ENCODE results near the gene RPS6KA2.

The RPS6KA2 gene

DNA sequence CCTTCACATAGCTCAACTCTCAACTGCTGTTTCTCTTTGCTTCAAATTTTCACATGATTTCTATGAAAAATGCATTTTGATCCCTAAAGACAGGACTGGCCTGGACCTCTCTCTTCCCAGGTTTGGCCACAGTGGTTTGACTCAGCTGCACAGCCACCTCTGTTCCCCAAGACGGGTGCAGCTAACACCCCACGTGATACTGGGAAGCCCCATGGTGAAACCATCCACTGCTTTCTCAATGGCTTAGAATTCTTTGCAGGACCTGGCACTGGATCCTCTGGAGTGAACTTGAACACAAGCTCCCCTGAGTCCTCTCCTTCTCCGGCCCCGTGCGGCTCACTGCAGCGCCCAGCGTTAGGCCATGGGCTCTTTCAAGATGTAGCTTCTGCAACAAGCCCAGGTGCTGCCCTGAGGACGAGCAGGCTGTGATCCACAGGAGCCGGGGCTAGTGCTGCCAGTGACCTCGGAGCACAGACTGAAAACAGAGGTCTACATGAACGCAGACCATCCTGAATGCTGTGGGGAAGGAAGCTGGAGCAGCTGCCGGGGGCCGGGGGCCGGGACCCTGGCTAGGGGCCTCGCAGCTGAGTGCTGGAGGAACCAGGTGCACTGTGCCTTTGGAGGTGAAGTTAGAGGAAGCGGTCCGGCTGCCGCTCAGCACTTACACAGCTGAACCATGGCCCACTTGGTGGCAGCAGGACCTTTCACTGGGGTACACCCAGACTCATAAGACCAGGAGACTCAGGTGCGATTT lies 185.5 kb downstream of the RPS6KA2 start:
- no peak overlapping the region for H3K4me3 ChIP-seq (ENCODE audit: low read depth, low read length)
- DNase-seq (ENCODE audit: low read depth) = no peak
- TF ChIP-seq, protein P1, sequence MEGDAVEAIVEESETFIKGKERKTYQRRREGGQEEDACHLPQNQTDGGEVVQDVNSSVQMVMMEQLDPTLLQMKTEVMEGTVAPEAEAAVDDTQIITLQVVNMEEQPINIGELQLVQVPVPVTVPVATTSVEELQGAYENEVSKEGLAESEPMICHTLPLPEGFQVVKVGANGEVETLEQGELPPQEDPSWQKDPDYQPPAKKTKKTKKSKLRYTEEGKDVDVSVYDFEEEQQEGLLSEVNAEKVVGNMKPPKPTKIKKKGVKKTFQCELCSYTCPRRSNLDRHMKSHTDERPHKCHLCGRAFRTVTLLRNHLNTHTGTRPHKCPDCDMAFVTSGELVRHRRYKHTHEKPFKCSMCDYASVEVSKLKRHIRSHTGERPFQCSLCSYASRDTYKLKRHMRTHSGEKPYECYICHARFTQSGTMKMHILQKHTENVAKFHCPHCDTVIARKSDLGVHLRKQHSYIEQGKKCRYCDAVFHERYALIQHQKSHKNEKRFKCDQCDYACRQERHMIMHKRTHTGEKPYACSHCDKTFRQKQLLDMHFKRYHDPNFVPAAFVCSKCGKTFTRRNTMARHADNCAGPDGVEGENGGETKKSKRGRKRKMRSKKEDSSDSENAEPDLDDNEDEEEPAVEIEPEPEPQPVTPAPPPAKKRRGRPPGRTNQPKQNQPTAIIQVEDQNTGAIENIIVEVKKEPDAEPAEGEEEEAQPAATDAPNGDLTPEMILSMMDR (IDR thresholded peaks at IDR 0.05; ENCODE audit: control insufficient read depth, extremely low read depth, insufficient read depth) = no peak

DNA sequence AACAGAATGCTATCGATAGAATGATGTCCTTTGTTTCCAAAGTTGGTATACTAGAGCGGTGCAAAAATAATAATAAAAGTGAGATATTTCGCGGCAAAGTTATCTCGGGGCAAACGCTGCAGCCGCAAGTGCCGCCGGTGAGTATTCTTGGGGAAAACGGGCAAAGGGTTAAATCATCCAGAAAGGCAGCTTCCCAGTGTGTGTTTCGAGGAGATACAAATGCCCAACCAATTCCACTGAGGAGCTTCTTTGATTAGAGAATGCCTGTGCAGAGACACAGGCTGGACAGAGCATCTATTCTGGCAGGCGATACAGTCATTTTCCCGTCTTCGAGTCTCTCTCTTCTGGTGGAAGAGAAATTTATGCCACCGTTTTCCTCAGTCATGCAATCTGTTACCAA lies 186.3 kb downstream of the RPS6KA2 start:
- TF ChIP-seq, protein P1 (IDR thresholded peaks at IDR 0.05; ENCODE audit: control insufficient read depth, extremely low read depth, insufficient read depth) = no peak
- H3K4me3 ChIP-seq (ENCODE audit: low read depth, low read length) = no peak overlapping the region
- DNase-seq (ENCODE audit: low read depth) = no peak

DNA sequence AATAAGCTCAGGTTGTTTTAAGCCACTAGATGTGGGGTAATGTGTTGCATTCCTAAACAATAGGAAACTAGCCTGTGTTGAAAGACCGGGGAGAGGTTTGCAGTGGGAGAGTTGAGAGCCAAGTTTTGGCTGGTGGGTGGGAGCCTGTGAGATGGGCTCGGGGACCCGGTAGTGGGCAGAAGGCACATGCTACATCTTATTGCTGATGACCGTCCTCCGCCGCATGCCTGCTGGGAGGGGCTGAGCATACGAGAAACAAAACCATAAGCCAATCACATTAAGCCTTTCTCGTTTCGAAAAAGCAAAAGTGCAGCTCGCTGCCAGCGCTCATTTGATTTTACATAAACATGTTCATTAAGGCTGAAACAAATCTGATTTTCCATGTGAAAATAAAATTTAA lies 186.9 kb downstream of the RPS6KA2 start:
- H3K4me3 ChIP-seq (ENCODE audit: low read depth, low read length) = no peak overlapping the region
- TF ChIP-seq, protein P1 (IDR thresholded peaks at IDR 0.05; ENCODE audit: control insufficient read depth, extremely low read depth, insufficient read depth) = no peak
- no peak for DNase-seq (ENCODE audit: low read depth)

DNA sequence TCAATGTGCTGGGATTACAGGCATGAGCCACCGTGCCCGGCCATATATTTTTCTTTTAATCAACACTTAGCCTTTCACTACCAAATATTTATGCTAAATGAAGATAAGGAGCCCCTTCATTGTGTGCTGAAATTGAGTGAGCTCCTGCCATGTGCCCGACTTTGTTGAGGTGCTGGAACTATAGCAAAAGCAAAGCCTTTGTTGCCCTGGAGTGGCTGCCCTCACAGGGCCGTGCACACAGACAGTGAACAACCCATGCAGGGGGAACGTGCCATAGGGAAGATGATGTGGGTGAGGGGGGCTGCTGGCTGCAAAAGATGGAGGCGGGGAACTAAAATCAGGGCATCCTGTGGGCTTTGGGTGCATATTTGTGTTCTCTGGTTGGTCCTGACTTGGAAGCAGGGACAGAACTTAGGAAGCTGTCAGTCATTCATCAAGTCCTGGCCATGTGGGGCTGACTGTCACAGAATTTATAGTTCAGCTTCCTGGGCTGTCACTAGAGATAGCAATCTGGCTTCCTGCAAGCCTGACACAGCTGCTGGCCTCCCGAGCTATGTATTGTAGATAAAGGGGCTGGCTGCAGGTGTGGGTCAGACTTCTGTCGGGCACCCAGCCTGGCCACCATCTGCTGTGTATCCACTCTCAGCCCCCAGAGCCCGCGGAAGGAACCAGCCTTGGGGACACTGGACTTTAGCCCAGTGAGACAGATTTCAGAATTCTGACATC lies 187.5 kb downstream of the RPS6KA2 start:
- TF ChIP-seq, protein P1 (IDR thresholded peaks at IDR 0.05; ENCODE audit: control insufficient read depth, extremely low read depth, insufficient read depth) = no peak
- H3K4me3 ChIP-seq (ENCODE audit: low read depth, low read length) = no peak overlapping the region
- DNase-seq (ENCODE audit: low read depth) = no peak

DNA sequence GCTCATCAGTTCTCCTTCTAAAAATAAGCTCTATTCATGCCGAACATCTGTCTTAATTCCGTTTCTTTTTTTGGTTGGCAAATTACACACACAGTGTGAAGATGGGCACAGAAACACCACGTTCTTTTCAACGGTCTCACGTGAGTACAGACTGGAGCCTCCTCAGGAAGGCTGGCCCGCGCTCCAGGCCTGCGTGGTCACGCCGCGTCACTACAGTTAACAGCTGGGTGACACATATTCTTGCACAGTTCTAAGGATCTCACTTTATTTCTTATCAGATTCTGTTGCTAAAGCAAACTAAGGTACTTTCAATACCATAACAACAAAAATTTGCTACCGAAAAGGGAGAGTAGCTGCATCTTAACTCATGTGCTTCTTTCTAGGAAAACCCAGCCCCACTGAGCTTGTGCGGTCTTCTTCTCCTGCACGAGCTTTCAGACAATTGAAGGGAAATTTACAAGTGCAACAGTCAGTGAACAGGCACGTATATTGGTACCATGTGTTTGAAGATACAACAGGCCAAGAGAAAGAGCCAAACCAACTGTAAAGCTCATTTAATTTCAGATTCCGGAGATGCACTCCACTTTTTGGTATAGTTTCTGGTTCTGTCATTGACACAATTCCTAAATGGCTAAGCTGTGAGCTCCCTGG lies 188.7 kb downstream of the RPS6KA2 start:
- TF ChIP-seq, protein P1 (IDR thresholded peaks at IDR 0.05; ENCODE audit: control insufficient read depth, extremely low read depth, insufficient read depth) = no peak
- no peak for DNase-seq (ENCODE audit: low read depth)
- H3K4me3 ChIP-seq (ENCODE audit: low read depth, low read length) = no peak overlapping the region

DNA sequence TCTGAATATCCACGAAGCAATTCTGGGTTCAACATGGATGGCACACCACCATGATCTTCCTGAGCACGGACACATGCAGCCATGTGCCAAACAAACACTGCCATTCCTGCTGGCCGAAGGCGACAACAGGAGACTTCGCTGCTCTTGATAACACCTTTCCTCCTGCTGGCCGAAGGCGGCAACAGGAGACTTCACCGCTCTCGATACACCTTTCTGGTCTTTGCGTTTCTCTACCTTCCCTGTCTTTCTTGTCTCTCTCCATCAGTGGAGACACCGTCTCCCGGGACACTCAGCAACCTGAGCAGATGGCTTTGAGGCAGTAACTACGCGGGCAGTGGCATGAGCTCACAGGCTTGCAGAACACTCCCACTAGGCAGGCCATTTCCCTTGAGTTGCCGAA lies 189.4 kb downstream of the RPS6KA2 start:
- TF ChIP-seq, protein P1 (IDR thresholded peaks at IDR 0.05; ENCODE audit: control insufficient read depth, extremely low read depth, insufficient read depth) = no peak
- no peak for DNase-seq (ENCODE audit: low read depth)

More for the DNA sequence above, 189.4 kb downstream of the RPS6KA2 start:
- no peak overlapping the region for H3K4me3 ChIP-seq (ENCODE audit: low read depth, low read length)

Measured in LNCaP clone FGC (cell line).